ENCODE data around the gene PDK2.

The PDK2 gene

DNA sequence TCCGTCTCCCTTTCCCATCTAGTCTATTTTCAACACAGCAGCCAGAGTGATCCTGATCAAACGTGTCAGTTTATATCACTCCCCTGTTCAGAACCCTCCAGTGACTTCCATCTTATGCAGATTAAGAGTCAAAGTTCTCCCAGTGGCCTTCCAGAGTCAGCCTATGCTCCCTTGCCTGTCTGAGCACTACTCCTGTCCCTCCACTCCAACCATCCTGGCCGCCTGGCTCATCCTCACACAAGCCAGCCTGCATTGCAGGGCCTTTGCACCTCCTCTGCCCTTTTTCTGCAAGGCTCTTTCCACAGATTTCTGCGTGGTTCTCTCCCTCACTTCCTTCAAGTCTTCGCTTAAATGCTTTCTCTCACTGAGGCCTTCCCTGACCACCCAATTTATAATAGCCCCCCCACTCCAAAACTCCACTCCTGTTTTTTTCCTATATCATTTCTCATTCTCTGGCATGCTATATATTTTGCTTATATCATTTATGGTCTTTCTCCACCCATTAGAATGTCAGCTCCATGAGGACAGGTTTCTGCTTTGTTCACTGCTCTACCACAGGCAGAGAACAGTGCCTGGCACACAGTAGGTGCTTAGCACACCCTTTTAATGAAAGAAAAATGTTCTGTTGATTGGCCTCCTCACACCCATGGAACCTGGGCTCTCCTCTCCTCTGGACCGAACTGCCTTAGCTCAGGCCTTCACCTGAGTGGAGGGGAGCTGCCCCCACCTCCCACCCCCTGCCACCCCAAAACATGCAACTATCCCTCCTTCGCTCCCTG is 25.5 kb downstream of the PDK2 start:
- no peak for DNase-seq

DNA sequence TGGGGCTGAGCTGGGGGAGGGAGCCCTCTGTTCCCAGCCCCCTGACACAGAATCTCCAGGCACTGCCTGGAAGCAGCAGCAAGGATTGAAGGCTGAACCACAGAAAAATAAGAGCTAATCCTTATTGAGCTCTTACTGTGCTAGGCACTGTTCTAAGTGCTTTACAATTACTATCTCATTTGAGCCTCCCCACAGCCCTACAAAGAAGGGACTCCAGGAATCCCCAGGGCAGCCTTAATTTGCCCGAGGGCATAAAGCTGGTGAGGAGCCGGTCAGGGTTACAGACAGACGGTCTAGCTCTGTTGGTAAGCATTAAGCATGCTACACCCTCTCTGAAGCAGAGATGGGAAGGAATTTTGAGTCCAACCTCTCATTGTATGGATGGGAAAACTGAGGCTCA is 27.8 kb downstream of the PDK2 start:
- no peak for DNase-seq

DNA sequence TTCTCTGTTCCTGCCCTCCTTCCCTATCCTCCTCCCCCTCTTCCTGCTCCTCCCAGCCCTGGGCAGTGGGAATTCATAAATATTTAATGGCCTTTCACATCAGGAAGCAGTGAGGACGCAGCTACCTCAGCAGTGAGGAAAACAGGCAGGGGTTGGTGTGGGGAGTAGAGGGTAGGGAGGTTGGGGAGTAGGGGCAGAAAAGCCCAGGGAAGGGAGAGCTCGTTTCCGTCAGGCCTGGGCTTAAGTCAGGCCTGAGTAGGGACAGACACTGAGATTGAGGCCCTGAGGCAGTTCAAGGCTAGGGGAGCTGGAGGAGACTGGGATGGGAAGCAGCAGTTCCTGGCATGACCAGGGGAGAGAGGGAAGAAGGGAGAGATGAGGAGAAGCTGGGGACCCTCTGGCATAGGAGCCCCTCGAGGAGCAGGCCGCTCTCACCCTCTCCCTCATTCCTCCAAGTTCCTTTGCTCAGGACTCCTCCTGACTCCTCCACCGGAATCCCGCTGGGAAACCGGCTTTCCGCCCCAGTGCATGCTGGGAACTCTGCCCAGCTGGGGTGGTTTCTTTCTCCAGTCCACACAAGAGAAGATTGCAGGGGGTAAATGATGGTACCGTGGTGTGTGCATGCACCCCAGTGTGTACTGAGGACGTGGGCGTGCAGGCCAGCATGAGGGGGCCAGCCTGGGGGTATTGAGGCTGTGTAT is 28.6 kb downstream of the PDK2 start:
- DNase-seq: peak; percentile 35

DNA sequence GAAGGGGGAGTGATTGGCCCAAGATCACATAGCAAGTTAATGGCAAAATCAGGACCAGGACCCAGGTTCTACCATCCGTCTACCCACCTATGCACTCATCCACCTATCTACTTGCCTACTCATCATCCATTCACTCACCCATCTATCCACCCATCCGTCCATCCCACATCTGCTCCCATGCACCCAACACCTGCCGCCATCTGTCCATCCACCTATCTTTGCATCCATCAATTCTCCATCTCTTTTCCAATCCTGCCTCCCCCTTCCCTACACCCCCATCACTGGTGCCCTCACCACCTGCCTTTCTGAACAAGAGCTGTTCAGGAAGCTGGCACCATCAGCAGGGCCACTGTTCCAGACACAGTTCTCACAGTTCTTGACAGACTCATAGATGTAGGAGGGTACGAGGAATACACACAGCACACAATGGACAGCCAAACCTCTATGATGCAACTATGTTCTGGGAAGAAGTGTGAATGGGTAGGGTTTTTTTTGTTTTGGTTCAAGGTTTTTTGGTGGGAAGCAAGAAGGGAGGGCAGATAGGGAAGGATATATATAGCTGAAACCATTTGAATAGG is 30.4 kb downstream of the PDK2 start:
- DNase-seq: no peak

DNA sequence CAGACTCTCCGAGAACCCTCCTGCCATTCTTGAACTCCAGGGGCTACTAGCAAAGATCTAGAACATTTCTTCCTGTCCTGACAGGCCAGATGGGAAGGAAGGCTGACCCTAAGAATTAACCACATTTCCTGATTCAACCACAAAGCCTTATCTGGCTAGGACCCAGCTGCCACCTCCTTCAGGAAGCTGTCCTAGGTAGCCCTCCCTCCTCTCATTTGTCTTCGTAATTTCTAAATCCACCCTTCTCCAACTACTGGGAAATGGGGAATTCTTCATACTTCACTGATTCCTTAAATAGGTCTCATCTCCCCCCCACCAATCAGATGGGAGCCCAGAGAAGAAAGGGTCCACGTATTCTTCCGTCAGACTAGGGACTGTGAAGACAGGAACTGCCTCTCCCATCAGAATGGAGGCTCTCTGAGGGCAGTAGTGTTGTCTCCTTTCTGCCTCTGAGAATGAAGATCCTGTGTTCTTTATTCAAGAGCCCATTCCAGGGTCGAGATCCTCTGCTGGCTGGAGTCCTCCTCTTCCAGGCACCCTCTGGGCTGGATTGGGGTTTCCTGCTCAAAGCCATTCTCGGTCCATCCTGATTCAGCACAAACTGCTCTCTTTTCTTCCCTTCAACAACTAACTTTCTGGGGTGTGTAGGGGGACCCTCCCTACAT is 32.7 kb downstream of the PDK2 start:
- DNase-seq: peak; percentile 31

DNA sequence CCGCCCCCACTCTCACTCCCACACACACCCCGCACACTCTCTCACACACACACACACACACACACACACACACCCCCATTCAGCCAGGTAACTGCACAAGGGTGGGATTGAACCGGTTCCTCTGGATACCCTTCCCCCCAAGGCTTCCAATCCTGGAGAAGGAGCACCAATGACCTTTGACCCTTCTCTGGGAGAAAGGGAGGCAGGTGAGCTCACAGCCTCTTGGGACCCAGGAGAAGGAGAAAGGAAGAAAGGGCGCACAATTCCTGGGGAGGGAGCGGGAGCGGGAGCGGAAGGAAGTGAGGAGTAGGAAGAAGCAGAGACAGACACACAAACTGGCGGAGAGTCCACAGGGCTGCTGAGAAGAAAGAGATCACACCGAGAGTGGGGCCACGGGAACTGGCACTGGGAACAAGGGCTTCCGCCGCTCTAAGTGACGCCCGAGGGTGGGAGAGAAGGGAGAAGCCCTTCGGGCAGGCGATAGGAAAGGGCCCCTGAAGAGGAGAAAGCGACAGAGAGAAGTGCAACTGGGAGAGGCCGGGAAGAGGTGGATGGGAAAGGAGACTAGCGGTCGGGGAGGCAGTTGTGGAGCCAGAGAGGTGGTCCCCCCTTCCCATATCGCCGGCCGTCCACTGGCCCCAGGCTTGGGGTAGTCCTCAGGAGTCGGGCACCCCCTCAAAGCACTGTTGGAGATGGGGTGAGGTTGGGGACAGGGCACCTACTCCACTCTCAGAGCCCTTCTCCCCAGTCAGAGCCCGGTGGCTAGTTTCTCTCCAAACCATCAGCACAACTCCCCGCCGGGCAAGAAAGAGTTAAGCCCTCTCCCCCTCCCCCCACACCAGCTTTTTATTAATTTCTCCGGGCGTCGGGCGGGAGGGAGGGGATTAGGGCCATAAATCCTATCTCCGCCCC is 33.5 kb downstream of the PDK2 start:
- DNase-seq: peak; percentile 45

DNA sequence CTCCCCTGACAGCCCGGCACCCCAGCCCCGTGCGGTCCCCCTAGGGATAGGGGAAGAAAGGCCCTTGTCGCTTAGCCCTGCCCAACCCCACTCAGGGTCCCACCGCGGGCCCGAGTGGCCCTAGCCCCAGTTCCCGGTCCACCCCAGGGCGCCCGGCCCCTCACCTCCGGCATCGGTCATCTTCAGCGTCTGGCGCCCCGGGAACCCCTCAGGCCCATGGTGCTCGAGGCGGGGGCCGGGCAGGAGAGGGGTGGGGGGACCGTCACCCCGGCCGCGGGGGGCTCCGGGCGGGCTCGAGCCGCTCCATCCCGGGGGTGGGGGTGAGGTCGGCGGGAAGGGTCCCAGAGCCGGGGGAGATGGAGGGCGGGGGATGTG is 34.2 kb downstream of the PDK2 start:
- DNase-seq: no peak

DNA sequence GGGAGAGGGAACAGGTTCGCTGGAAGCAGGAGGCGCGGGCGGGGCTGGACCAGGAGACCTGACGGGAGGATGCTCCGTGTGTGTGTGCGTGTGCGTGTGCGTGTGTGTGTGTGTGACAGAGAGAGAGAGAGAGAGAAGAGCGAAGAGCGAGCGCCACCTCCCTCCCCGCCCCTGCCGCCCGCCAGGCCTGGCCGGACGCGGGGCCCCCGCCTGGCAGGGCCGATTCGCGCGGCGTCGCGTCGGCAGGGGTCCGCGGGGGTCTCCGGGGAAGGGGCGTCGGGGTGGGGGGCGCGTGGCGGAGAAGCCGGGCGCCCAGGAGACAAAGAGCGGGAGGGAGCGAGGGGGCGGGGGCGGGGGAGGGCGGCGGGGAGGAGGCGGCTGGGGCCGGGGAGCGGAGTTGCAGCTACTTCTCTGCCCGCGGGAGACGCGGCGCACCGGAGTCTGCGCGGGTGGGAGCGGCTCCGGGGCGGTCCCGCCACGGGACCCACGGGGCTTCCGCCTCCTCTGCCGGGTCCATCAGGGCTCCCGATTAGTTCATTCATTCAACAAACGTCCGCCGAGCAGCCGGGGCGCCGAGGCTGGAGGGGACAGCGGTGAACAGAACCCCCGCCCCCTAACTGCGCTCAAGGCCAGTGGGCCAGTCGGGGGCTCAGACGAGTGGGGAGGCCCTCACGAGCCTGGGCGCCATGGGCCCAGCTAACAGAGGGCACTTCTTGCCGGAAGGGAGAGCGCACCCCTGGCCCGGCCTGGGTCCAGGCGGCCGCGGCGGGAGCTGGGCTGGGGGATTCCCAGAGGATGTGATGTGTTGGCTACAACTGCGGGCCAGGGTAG is 34.8 kb downstream of the PDK2 start, which contains the start of gene SAMD14:
TSS of gene SAMD14 (minus strand) at position 433 of the 831 bp plus-strand sequence. CDS start 5,201 bp downstream, outside the sequence.
- DNase-seq: peak; percentile 77

DNA sequence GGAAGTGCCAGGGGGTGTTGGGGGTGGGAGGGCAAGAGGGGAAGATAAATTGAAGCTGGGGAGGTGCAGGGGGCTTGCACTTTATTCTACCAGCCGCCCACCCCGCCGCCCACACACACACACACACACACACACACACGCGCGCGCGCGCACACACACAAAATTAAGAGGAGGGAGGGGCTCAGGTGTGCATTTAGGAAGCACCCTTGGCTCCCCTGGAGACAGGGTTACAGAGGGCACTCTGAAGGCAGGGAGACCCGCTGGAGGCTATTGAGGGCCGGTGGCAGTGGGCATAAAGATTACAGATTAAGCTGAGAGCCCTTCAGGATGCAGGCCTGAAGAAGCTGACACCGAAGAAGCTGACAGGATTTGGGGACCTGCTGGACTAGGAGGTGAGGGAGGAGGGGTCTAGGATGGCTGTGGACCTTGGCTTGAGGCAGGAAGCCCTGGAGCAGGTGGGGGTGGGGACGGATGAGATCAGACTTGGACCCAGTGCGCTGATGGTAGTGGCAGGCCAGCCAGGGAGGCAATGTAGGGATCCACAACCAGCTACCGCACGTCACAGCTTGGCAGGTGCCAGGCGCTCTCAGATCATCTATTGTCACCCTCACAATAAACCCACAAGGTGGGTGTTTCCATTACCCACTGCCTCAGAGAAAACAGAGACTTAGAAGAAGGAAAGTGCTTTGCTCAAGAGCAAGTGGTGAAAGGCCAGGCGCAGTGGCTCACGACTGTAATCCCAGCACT is 35.6 kb downstream of the PDK2 start:
- DNase-seq: peak; percentile 60

DNA sequence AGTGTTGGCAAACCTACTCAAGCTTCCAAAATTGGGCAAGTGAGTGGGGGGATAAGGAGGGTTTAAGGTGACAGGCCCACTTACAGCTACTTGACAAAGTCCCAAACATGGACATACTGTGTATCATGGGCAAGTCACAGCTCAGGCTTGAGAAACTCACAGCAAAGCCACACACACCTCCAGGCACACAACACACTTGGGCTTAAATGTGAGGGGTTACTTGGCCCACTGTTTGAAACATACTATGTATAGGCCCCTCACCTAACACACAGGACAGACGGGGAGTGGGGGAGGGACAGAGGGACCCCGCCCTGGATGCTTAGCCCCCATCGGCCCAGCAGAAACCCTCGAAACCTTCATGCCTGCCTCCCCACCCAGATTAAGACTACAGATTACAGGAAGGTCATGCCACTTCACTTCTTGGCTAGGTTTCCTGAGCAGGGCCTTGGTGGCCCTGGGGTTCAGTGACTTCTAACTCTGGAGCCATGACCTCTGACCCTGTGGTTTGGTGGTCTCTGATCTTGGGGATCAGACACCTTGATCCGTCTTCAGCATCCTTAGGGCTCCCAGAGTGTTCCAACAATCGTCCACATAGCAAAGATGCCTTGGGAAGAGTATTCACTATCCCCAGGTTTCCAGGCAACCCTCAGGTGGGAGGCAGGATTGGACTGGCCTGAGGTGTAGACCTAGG is 37.1 kb downstream of the PDK2 start:
- DNase-seq: no peak

DNA sequence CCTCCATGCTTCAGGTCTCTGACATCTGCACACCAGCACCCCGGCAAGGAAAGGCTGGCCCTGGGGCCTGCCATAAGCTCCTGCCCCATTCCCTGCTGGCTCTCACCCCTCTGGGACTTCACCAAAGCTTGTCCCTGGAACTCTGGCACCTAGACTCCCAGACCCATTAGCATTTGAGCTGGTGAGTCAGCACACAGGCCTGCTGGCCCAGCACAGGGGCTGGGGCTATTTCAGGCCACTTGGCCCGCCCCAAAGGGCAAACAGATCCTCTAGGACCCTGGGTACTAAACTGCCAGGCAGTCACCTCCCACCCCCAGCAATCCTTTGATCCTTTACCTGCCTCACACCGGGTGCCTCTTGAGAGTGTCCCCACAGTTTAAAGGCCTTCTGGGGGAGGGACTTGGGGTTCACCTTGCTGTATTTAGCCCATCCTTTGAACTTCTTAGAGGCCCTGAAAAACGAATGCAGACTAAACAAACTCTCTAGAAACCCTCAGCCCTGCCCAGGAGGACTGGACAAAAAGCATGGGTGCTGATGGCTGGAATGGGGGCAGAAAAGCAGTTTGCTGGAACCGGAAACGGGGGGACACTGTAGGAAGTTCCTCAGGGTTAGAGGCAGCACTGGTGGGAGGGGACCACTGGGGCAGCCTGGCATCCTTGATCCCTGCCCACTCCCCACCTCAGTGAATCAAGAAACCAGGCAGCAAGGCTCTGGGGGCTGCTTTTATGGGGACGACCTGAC is 38.0 kb downstream of the PDK2 start:
- DNase-seq: peak; percentile 51

DNA sequence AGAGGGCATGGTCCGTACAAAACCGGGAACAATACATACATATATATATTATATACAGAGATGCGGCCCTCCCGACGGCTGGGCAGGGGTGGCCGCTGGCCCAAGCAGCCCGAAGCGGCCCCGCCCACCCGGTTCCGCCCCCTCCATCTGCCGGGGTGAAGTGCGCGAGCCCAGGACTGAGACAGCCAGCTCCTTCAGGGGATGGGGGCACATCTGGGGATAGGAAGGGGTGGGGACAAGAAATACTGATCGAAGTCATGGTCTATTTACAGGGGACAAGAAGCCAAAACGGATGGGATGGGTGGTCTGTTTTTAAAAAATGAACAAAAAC is 38.6 kb downstream of the PDK2 start:
- DNase-seq: no peak

DNA sequence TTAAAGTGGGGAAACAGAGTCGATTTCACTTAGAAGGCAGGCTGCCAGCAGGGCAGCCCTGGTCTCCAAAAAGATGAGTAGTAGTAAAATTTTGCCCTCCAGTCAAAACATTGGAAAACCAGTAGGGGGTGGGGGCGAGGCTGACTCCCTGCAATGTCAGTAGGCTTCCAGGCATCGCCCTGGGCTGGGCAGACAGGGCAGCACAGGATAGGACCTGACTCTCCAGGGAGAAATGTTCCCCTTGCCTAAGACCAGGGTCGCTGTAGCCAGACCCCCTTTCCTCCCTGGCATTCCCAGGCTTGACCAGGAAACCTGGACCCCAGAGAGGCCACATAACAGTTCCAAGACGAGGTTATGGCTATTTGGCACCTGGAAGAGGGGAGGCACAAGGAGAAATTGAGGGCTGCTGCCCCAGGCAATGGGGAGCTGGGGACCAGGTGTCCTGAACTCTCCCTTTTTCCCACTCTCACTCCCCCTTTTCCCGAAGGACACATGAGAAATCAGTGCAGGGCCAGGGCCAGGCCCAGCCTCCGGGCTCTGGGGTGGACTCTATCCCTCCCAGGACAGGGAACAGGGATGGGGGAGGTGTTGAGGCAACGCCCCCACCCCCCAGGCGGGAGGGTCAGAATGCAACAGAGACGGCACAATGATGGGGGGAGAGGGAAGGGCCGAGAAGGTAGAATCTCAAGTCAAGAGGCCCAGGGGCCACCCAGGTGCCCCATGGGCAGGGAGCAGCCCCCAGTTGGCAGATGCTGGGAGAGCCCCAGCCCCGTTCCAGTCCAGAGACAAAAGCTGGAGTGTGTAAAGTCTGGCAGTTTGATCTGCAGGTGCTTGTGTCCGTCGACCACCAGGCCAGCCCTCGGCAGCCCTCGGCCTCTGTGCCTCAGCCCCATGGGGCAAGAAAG is 39.3 kb downstream of the PDK2 start:
- DNase-seq: no peak

DNA sequence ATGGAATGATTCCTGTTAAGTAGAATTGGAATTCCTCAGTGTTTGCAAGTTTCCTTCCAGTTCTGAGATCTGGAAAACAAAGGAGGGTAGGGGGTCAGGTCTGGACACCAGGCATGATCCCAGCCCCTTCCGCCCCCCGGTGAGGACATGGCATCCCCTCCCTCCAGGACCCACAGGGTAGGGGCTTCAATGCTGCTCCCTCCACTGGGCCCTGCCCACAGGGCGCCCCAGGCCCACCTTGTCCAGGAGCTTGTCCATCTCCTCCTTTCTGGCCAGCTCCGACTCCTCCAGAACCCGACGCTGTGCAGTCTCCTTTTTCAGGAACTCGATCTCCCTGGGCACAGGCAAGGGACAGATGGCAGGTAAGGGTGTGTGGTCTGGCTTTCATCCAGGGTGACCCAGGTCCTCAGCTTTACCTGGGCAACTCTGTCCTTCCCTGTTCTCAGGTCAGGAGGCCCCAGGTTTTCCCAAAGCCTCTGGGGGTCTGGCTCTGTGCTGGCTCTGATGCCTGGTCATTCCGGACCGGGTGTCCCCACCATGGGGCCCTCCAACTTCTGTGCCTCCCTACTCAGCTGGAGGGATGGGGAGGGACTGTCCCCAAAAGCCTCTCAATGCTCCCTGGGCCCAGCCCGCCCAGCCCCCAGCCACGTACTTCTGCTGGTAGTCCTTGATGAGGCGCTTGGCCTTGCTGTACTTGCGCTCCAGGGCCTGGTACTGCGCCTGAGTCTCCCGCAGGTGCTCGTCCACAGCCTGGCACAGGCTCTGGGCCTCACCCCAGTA is 40.4 kb downstream of the PDK2 start:
- DNase-seq: peak; percentile 25

DNA sequence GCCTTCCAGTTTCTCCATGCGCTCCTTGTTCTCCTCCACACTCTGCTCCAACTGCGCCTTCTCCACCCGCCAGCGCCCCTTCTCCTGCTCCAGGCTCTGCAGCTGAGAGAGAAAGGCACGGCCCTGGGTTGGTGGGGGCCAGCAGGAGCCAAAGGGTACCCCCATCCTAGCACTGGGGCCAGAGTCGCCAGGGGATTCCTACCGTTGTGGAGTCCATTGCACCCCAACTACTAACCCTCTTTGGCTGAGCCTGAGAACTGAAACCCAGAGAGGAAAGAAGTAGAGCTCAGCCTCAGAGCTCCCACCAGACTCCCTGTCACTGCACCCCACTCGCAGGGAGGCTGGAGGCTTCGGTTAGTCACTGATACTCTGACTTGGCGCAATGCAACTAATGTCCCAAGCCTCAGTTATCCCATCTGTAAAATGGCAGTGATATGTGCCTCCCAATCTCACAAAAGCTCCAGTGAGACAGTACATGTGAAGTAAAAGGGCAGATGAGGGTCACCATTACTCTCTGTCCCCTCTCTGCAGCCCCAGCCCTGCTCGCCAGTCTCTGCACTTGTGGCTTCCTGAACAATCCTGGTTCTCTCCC is 41.0 kb downstream of the PDK2 start:
- no peak for DNase-seq

DNA sequence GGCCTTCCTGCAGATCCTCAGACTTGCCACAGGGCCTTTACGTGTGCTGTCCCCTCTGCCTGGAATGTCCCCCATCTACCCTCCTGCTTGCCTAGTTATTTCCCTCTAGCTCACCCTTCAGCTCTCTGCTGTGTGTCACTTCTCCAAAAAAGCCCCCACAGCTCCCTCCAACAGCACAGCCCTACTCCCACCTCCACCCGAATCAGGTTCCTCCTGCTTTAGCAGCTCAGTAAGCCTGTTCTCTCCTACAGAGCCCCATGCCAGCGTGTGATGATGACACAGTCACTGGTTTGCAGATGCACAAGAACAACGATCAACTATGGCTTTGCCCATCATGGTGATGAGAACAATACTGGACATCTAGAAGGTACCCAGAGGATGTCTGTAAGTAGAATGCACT is 41.9 kb downstream of the PDK2 start:
- DNase-seq: no peak

DNA sequence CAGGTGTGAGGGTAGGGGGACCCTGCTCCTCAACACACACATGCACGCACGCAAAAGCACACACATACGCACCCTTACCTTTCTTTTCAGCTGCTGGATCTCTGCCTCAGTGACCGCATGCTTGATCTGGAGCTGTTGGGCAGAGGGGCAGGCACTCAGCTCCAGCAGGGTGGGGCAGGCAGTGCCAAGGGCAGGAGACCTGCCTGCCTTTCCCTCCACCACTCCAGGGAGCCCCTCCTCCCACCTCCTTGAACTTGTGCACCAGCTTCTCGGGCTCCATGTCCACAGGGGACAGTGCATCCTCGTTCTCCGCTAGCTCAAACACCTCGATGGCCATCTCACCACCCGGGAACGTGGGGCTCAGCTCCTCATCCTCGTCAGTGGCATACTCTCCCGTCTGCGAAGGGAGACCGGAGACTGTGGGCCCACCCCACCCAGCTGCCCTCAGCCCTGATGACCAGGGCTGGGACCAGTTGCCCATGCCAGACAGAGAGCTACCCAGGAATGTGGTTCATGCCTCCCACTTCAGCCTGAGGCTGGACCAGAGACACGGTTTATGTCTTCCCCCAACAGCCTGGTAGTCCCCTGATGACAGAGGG is 44.1 kb downstream of the PDK2 start:
- no peak for DNase-seq
